ENCODE measurements around the gene GMPR2.

The GMPR2 gene

DNA sequence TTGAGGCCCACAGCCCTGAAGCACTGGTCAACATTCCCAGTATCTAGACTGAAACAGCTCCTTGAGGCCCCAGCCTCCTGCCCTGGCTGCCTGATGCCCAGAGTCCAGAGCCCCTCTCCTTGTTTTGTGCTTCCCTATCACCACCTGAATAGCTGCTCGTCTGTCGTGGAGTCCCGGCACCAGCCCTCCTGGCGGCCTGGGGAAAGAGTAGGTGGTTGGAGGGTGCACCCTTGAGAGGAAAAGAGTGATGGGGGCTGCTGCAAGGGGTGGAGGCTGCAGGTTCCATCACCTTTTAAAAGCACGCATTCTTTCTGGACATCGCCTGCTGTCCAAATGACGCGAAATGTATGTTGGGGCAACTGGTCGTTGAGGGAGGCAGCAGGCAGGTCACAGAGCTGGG lies 35.5 kb downstream of the GMPR2 start:
- H3K4me2 ChIP-seq (ENCODE audit: low read length, poor library complexity, severe bottlenecking) = no peak overlapping the region
- no peak overlapping the region for H2BK15ac ChIP-seq (ENCODE audit: low read depth, poor library complexity, severe bottlenecking)
- no peak overlapping the region for H3K23ac ChIP-seq (ENCODE audit: low read length in 2 of 2)
- H4K91ac ChIP-seq (ENCODE audit: low read length) = no peak overlapping the region
- no peak overlapping the region for H2BK12ac ChIP-seq (ENCODE audit: low read length in 2 of 2)
- H3K18ac ChIP-seq (ENCODE audit: low read depth in 1 of 2, low read length in 2 of 2) = no peak overlapping the region
- no peak for DNase-seq
- H2BK120ac ChIP-seq (ENCODE audit: low read depth, low read length) = no peak overlapping the region
- H3K27me3 ChIP-seq (ENCODE audit: control insufficient read depth in 1 of 2, insufficient read depth in 1 of 2, low read length in 2 of 2) = no peaks in the 10 kb centered on the region
- H3K14ac ChIP-seq (ENCODE audit: low read length in 2 of 2) = no peak overlapping the region
- H3K9me3 ChIP-seq (ENCODE audit: control insufficient read depth, low read length) = no peaks in the 10 kb centered on the region
- H3K79me1 ChIP-seq (replicated peaks; ENCODE audit: low read length, poor library complexity, severe bottlenecking) = peaks cover 28% of the 10 kb centered on the region
- no peak overlapping the region for H3K9ac ChIP-seq (ENCODE audit: low read length)
- no peak overlapping the region for H2BK5ac ChIP-seq (ENCODE audit: low read depth, low read length, poor library complexity, severe bottlenecking)
- H3K4me3 ChIP-seq (ENCODE audit: insufficient read depth in 1 of 2, low read depth in 1 of 2, low read length in 2 of 2) = no peak overlapping the region
- H3K27ac ChIP-seq (ENCODE audit: low read length, poor library complexity, severe bottlenecking) = no peak overlapping the region
- peaks cover 9% of the 10 kb centered on the region for H3K4me1 ChIP-seq (ENCODE audit: control insufficient read depth, insufficient read depth, low read depth, low read length)
- no peak overlapping the region for H2AFZ ChIP-seq (ENCODE audit: low read depth, low read length)
- H2AK5ac ChIP-seq (ENCODE audit: low read length, severe bottlenecking) = no peak overlapping the region
- no peak overlapping the region for H4K8ac ChIP-seq (ENCODE audit: low read length)
- H3K36me3 ChIP-seq (ENCODE audit: control insufficient read depth in 1 of 2, insufficient read depth in 2 of 2, low read depth in 1 of 2, low read length in 2 of 2) = peaks cover 59 to 64% of the 10 kb centered on the region in 2 experiments
- 95% methylated on average over 9 of the region's 9 CpGs for WGBS
- no peak overlapping the region for H3K4ac ChIP-seq (ENCODE audit: low read depth in 1 of 2, low read length in 2 of 2)

DNA sequence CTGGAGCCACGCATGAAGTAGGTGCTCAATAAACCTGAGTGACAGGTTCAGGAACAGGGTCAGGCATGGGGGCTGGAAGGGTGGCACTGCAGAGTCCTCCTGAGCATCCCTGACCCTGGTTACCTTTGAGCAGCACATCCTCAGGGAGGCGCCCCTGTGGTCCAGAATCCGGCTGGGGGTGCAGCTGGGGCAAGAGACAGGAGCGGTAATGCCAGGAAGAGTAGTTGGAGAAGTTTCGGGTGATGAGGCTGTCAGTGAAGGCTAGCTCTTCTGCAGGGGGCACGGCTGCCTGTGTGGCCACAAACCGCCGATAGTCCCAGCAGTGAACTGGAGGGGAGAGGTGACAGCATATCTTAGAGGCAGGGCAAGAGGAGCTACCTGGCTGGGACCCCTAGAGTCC lies 36.6 kb downstream of the GMPR2 start:
- H3K27ac ChIP-seq (ENCODE audit: low read length, poor library complexity, severe bottlenecking) = no peak overlapping the region
- no peak overlapping the region for H2AK5ac ChIP-seq (ENCODE audit: low read length, severe bottlenecking)
- no peak overlapping the region for H3K4me2 ChIP-seq (ENCODE audit: low read length, poor library complexity, severe bottlenecking)
- H4K91ac ChIP-seq (ENCODE audit: low read length) = no peak overlapping the region
- no peak overlapping the region for H2BK120ac ChIP-seq (ENCODE audit: low read depth, low read length)
- WGBS = 95% methylated on average over 8 of the region's 8 CpGs
- H3K4ac ChIP-seq (ENCODE audit: low read depth in 1 of 2, low read length in 2 of 2) = no peak overlapping the region
- H2AFZ ChIP-seq (ENCODE audit: low read depth, low read length) = no peak overlapping the region
- H3K18ac ChIP-seq (ENCODE audit: low read depth in 1 of 2, low read length in 2 of 2) = no peak overlapping the region
- H3K79me1 ChIP-seq (replicated peaks; ENCODE audit: low read length, poor library complexity, severe bottlenecking) = peaks cover 30% of the 10 kb centered on the region
- H3K4me3 ChIP-seq (ENCODE audit: insufficient read depth in 1 of 2, low read depth in 1 of 2, low read length in 2 of 2) = no peak overlapping the region
- H2BK12ac ChIP-seq (ENCODE audit: low read length in 2 of 2) = no peak overlapping the region
- H3K4me1 ChIP-seq (ENCODE audit: control insufficient read depth, insufficient read depth, low read depth, low read length) = peaks cover 9% of the 10 kb centered on the region
- H2BK15ac ChIP-seq (ENCODE audit: low read depth, poor library complexity, severe bottlenecking) = no peak overlapping the region
- no peak overlapping the region for H3K23ac ChIP-seq (ENCODE audit: low read length in 2 of 2)
- no peak overlapping the region for H3K9ac ChIP-seq (ENCODE audit: low read length)
- H3K36me3 ChIP-seq (ENCODE audit: control insufficient read depth in 1 of 2, insufficient read depth in 2 of 2, low read depth in 1 of 2, low read length in 2 of 2) = peaks cover 58 to 59% of the 10 kb centered on the region in 2 experiments
- H3K14ac ChIP-seq (ENCODE audit: low read length in 2 of 2) = no peak overlapping the region
- no peaks in the 10 kb centered on the region for H3K9me3 ChIP-seq (ENCODE audit: control insufficient read depth, low read length)
- no peak overlapping the region for H2BK5ac ChIP-seq (ENCODE audit: low read depth, low read length, poor library complexity, severe bottlenecking)
- H4K8ac ChIP-seq (ENCODE audit: low read length) = no peak overlapping the region
- H3K27me3 ChIP-seq (ENCODE audit: control insufficient read depth in 1 of 2, insufficient read depth in 1 of 2, low read length in 2 of 2) = no peaks in the 10 kb centered on the region
- DNase-seq = no peak

DNA sequence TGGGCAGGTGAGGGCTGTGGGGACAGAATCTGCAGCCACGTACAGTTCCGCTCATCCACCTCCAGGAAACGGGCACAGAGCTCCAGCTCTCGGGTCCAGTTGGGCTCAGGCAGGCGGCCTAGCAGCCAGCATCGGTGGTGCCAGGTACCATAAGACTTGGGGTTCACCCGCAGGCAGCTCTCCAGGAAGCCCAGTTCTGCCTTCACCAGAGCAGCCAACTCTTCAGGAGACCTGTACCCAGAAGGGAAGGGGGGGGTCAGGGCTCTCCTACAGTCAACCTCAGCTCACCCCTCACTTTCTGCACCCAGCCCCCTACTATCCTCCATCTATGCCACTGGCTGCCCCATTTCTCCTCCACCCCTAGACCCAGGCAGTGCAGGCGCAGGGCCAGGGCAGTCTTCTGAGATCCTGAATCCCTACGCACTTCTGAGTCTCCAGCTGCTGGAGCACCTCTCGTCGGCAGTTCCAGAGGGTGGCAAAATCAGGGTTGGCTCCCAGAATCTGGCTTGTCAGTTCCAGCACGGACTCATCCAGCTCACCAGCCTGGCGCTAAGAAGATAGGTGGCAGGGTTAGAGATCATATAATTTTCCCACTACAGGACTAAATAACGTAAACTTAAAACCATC lies 37.3 kb downstream of the GMPR2 start:
- Histone ChIP-seq H3K79me1 (replicated peaks; ENCODE audit: low read length, poor library complexity, severe bottlenecking) (peaks cover 30% of the 10 kb centered on the region), H3K23ac (ENCODE audit: low read length in 2 of 2) (no peak overlapping the region), H2BK12ac (ENCODE audit: low read length in 2 of 2) (peak overlapping the region in 1 of 2 experiments; percentile 27), H4K91ac (ENCODE audit: low read length) (no peak overlapping the region), H2AFZ (ENCODE audit: low read depth, low read length) (no peak overlapping the region), H3K27ac (ENCODE audit: low read length, poor library complexity, severe bottlenecking) (no peak overlapping the region), H3K14ac (ENCODE audit: low read length in 2 of 2) (no peak overlapping the region), H3K4me3 (ENCODE audit: insufficient read depth in 1 of 2, low read depth in 1 of 2, low read length in 2 of 2) (no peak overlapping the region), H2AK5ac (ENCODE audit: low read length, severe bottlenecking) (no peak overlapping the region), H3K4me1 (ENCODE audit: control insufficient read depth, insufficient read depth, low read depth, low read length) (peaks cover 9% of the 10 kb centered on the region), H4K8ac (ENCODE audit: low read length) (peak overlapping the region; percentile 38), H2BK120ac (ENCODE audit: low read depth, low read length) (no peak overlapping the region), H3K9ac (ENCODE audit: low read length) (no peak overlapping the region), H3K27me3 (ENCODE audit: control insufficient read depth in 1 of 2, insufficient read depth in 1 of 2, low read length in 2 of 2) (no peaks in the 10 kb centered on the region), H2BK15ac (ENCODE audit: low read depth, poor library complexity, severe bottlenecking) (no peak overlapping the region), H3K9me3 (ENCODE audit: control insufficient read depth, low read length) (no peaks in the 10 kb centered on the region), H3K4ac (ENCODE audit: low read depth in 1 of 2, low read length in 2 of 2) (no peak overlapping the region), H3K4me2 (ENCODE audit: low read length, poor library complexity, severe bottlenecking) (no peak overlapping the region), H3K18ac (ENCODE audit: low read depth in 1 of 2, low read length in 2 of 2) (no peak overlapping the region), H2BK5ac (ENCODE audit: low read depth, low read length, poor library complexity, severe bottlenecking) (no peak overlapping the region), H3K36me3 (ENCODE audit: control insufficient read depth in 1 of 2, insufficient read depth in 2 of 2, low read depth in 1 of 2, low read length in 2 of 2) (peaks cover 51 to 54% of the 10 kb centered on the region in 2 experiments)
- 96% methylated on average over 14 of the region's 14 CpGs for WGBS
- no peak for DNase-seq

DNA sequence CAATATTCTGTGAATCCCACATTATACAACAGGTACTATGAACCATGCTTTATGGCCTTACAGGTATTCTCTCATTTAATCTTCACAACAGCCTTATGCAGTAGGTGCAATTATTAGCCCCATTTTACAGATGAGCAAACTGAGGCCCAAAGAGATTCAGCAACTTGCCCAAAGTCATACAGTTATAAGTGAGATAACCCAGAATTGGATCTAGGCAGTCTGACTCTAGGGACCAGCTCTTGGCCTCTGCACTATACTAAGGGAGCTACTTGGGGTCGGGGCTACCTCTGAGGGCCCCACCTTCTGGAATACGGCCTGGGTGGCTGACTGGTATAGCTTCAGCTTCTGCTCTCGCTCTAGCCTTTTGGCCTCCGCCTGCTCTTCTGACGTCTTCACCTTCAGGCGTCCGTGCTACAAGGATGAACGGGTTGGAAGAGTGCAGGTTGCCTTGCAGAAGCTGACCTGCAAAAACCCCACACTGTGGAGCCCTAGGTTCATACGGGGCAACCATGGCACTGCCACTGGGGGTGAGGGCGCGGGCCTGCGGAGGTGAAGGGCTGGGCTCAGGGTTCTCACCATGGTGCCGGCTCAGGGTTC lies 37.9 kb downstream of the GMPR2 start:
- peak overlapping the region; percentile 87 for H4K91ac ChIP-seq (ENCODE audit: low read length)
- no peak overlapping the region for H3K14ac ChIP-seq (ENCODE audit: low read length in 2 of 2)
- no peak overlapping the region for H2BK120ac ChIP-seq (ENCODE audit: low read depth, low read length)
- peak overlapping the region in 1 of 2 experiments; percentile 10 for H2BK12ac ChIP-seq (ENCODE audit: low read length in 2 of 2)
- H2AFZ ChIP-seq (ENCODE audit: low read depth, low read length) = peak overlapping the region; percentile 91
- H3K79me1 ChIP-seq (replicated peaks; ENCODE audit: low read length, poor library complexity, severe bottlenecking) = peaks cover 33% of the 10 kb centered on the region
- 43% methylated on average over 13 of the region's 13 CpGs for WGBS
- H3K23ac ChIP-seq (ENCODE audit: low read length in 2 of 2) = no peak overlapping the region
- no peak overlapping the region for H2BK5ac ChIP-seq (ENCODE audit: low read depth, low read length, poor library complexity, severe bottlenecking)
- H2BK15ac ChIP-seq (ENCODE audit: low read depth, poor library complexity, severe bottlenecking) = peak overlapping the region; percentile 4
- H3K4me1 ChIP-seq (ENCODE audit: control insufficient read depth, insufficient read depth, low read depth, low read length) = peaks cover 9% of the 10 kb centered on the region
- H3K4me3 ChIP-seq (ENCODE audit: insufficient read depth in 1 of 2, low read depth in 1 of 2, low read length in 2 of 2) = peak overlapping the region; percentile 84 to 98
- H4K8ac ChIP-seq (ENCODE audit: low read length) = peak overlapping the region; percentile 88
- H3K18ac ChIP-seq (ENCODE audit: low read depth in 1 of 2, low read length in 2 of 2) = peak overlapping the region in 1 of 2 experiments; percentile 97
- no peaks in the 10 kb centered on the region for H3K9me3 ChIP-seq (ENCODE audit: control insufficient read depth, low read length)
- H3K27ac ChIP-seq (ENCODE audit: low read length, poor library complexity, severe bottlenecking) = peak overlapping the region; percentile 90
- H3K9ac ChIP-seq (ENCODE audit: low read length) = peak overlapping the region; percentile 100
- H3K4ac ChIP-seq (ENCODE audit: low read depth in 1 of 2, low read length in 2 of 2) = peak overlapping the region in 1 of 2 experiments; percentile 47
- no peak overlapping the region for H2AK5ac ChIP-seq (ENCODE audit: low read length, severe bottlenecking)
- peaks cover 45 to 48% of the 10 kb centered on the region in 2 experiments for H3K36me3 ChIP-seq (ENCODE audit: control insufficient read depth in 1 of 2, insufficient read depth in 2 of 2, low read depth in 1 of 2, low read length in 2 of 2)
- H3K27me3 ChIP-seq (ENCODE audit: control insufficient read depth in 1 of 2, insufficient read depth in 1 of 2, low read length in 2 of 2) = no peaks in the 10 kb centered on the region
- peak overlapping the region; percentile 78 for H3K4me2 ChIP-seq (ENCODE audit: low read length, poor library complexity, severe bottlenecking)
- DNase-seq = no peak

Data from mesenchymal stem cell (in vitro differentiated cells and primary cell).